Loucy (cell line): ENCODE data around the gene KIAA1614.

Experiments used
- H2AFZ ChIP-seq: fragments of 200-600 bp; sonication (generic); 2 replicates; pipeline ENCODE4 v1.6.0; 2016; ENCODE audit warnings: antibody characterized with exemption, mild to moderate bottlenecking, low read length, moderate library complexity
- H3F3A ChIP-seq: fragments of 200-600 bp; 2 replicates; pipeline ENCODE4 v1.6.0; 2016; ENCODE audit warnings: antibody characterized with exemption, low read depth, mild to moderate bottlenecking
- H3K27me3 ChIP-seq: fragments of 200-600 bp; sonication (generic); 2 replicates; pipeline ENCODE4 v1.6.1; 2014; ENCODE audit warnings: low read length, mild to moderate bottlenecking; ENCODE audit not compliant: insufficient read depth, poor library complexity, severe bottlenecking
- H3K36me3 ChIP-seq: fragments of 200-600 bp; sonication (generic); 2 replicates; pipeline ENCODE4 v1.6.1; 2016; ENCODE audit warnings: low read length; ENCODE audit not compliant: insufficient read depth
- H3K4me1 ChIP-seq: fragments of 200-600 bp; sonication (generic); 2 replicates; pipeline ENCODE4 v1.5.1; 2014; ENCODE audit warnings: low read length, mild to moderate bottlenecking; ENCODE audit not compliant: insufficient read depth, poor library complexity, severe bottlenecking
- H3K4me2 ChIP-seq: fragments of 200-600 bp; sonication (generic); 2 replicates; pipeline ENCODE4 v1.6.0; 2014; ENCODE audit warnings: antibody characterized with exemption, low read length, low read depth, mild to moderate bottlenecking; ENCODE audit not compliant: poor library complexity, severe bottlenecking
- H3K4me3 ChIP-seq: fragments of 200-600 bp; sonication (generic); 2 replicates; pipeline ENCODE4 v1.5.1; 2014; ENCODE audit warnings: low read length, mild to moderate bottlenecking, mixed read lengths; ENCODE audit not compliant: poor library complexity, severe bottlenecking
- H3K79me2 ChIP-seq: fragments of 200-600 bp; sonication (generic); 2 replicates; pipeline ENCODE4 v1.6.1; 2014; ENCODE audit warnings: low read length; ENCODE audit not compliant: insufficient read depth
- H3K9ac ChIP-seq: fragments of 200-600 bp; sonication (generic); 2 replicates; pipeline ENCODE4 v1.6.0; 2014; ENCODE audit warnings: mild to moderate bottlenecking, low read depth, low read length, moderate library complexity; ENCODE audit not compliant: poor library complexity, severe bottlenecking
- H3K9me2 ChIP-seq: fragments of 200-600 bp; sonication (generic); replicated peaks from 2 replicates; pipeline ENCODE4 v1.6.1; 2016; ENCODE audit warnings: low read depth, low read length, mixed read lengths
- H3K9me3 ChIP-seq: fragments of 200-600 bp; sonication (generic); 2 replicates; pipeline ENCODE4 v1.6.1; 2014; ENCODE audit warnings: mild to moderate bottlenecking, antibody characterized with exemption, low read length, low read depth; ENCODE audit not compliant: insufficient read depth
- H4K20me1 ChIP-seq: fragments of 200-600 bp; sonication (generic); 2 replicates; pipeline ENCODE4 v1.6.0; 2014; ENCODE audit warnings: antibody characterized with exemption, low read length, mild to moderate bottlenecking; ENCODE audit not compliant: insufficient read depth, poor library complexity, severe bottlenecking
- CTCF ChIP-seq: fragments of 200-600 bp; sonication (generic); conservative IDR thresholded peaks from 2 replicates; pipeline ENCODE4 v1.5.1; 2014; ENCODE audit warnings: mild to moderate bottlenecking, antibody characterized with exemption, low read length
- EZH2phosphoT487 ChIP-seq: fragments of 200-600 bp; IDR thresholded peaks from 2 replicates; pipeline ENCODE4 v1.6.1; 2018; ENCODE audit warnings: antibody characterized with exemption, mild to moderate bottlenecking, moderate library complexity, borderline replicate concordance

KIAA1614 gene

GRCh38 chr1:180884588-180885300 is 28.0 kb upstream of the KIAA1614 start:
- Histone ChIP-seq H3K27me3 (no peaks in the 10 kb centered on the region), H3K4me2 (no peak overlapping the region), H3K4me1 (no peaks in the 10 kb centered on the region), H3K9me2 (no peaks in the 10 kb centered on the region), H3K4me3 (no peak overlapping the region), H2AFZ (no peak overlapping the region), H3K9ac (no peak overlapping the region), H3K36me3 (peaks cover 6% of the 10 kb centered on the region; the same call in 1 of the 2 replicates), H3F3A (no peaks in the 10 kb centered on the region), H3K79me2 (no peaks in the 10 kb centered on the region), H4K20me1 (no peaks in the 10 kb centered on the region), H3K9me3 (no peaks in the 10 kb centered on the region)
- TF ChIP-seq EZH2phosphoT487 (no peak), CTCF (no peak)

- no peaks in the 10 kb centered on the region for H3K27me3 ChIP-seq
- H3K79me2 ChIP-seq: no peaks in the 10 kb centered on the region
- H3K4me2 ChIP-seq: no peak overlapping the region
- H3K36me3 ChIP-seq: no peaks in the 10 kb centered on the region; the same call in 1 of the 2 replicates
- no peaks in the 10 kb centered on the region for H4K20me1 ChIP-seq
- no peak overlapping the region for H3K9ac ChIP-seq
- no peak overlapping the region for H3K4me3 ChIP-seq
- no peaks in the 10 kb centered on the region for H3K9me2 ChIP-seq
- H3K9me3 ChIP-seq: no peaks in the 10 kb centered on the region
- no peaks in the 10 kb centered on the region for H3F3A ChIP-seq
- H2AFZ ChIP-seq: no peak overlapping the region
- TF ChIP-seq CTCF (no peak), EZH2phosphoT487 (no peak)
- no peaks in the 10 kb centered on the region for H3K4me1 ChIP-seq
These were observed 26.4 kb upstream of the KIAA1614 start for GRCh38 chr1:180886338-180886737.

GRCh38 chr1:180887841-180888240 is 24.9 kb upstream of the KIAA1614 start:
- H3K4me3 ChIP-seq: no peak overlapping the region
- no peaks in the 10 kb centered on the region; the same call in 1 of the 2 replicates for H3K36me3 ChIP-seq
- TF ChIP-seq CTCF (no peak), EZH2phosphoT487 (no peak)
- H3K9ac ChIP-seq: no peak overlapping the region
- H3K9me2 ChIP-seq: no peaks in the 10 kb centered on the region
- no peaks in the 10 kb centered on the region for H3F3A ChIP-seq
- no peak overlapping the region for H3K4me2 ChIP-seq
- H3K27me3 ChIP-seq: no peaks in the 10 kb centered on the region
- no peaks in the 10 kb centered on the region for H4K20me1 ChIP-seq
- no peaks in the 10 kb centered on the region for H3K9me3 ChIP-seq
- no peaks in the 10 kb centered on the region for H3K4me1 ChIP-seq
- no peak overlapping the region for H2AFZ ChIP-seq
- no peaks in the 10 kb centered on the region for H3K79me2 ChIP-seq
